HCT116 (cell line): Measurements from ENCODE around the gene TRPV2.

Experiments
- CEBPB ChIP-seq: IDR thresholded peaks from 2 replicates; pipeline ENCODE4 v1.6.1; 2012; ENCODE audit warnings: low read depth
- CTCF ChIP-seq, 3 experiments: fragments of 200-600 bp in 1 of 3; sonication (generic) in 1 of 3; IDR thresholded peaks in 2 of 3; conservative IDR thresholded peaks in 1 of 3; 2 replicates each; pipeline ENCODE4 v1.5.1; 2012 to 2017; ENCODE audit warnings: low read depth in 2 of 3, low read length in 2 of 3, antibody characterized with exemption in 1 of 3, borderline replicate concordance in 1 of 3, control low read depth in 1 of 3, mild to moderate bottlenecking in 1 of 3, mixed read lengths in 1 of 3, mixed run types in 1 of 3, moderate library complexity in 1 of 3; ENCODE audit not compliant: insufficient read depth in 1 of 3
- EZH2 ChIP-seq: fragments of 200-600 bp; sonication (generic); IDR thresholded peaks from 2 replicates; pipeline ENCODE4 v1.6.1; 2017; ENCODE audit warnings: antibody characterized with exemption, mixed run types
- FOSL1 ChIP-seq: IDR thresholded peaks from 2 replicates; pipeline ENCODE4 v1.6.1; 2012; ENCODE audit warnings: low read depth
- JUND ChIP-seq: IDR thresholded peaks from 2 replicates; pipeline ENCODE4 v1.6.1; 2012
- MAX ChIP-seq: IDR thresholded peaks from 2 replicates; pipeline ENCODE4 v1.6.1; 2012
- POLR2A ChIP-seq: IDR thresholded peaks from 2 replicates; pipeline ENCODE4 v1.7.0; 2011; ENCODE audit warnings: borderline replicate concordance; ENCODE audit not compliant: insufficient read depth, insufficient read length; ENCODE audit errors: extremely low read depth
- POLR2AphosphoS5 ChIP-seq: IDR thresholded peaks from 2 replicates; pipeline ENCODE4 v1.6.1; 2011; ENCODE audit warnings: mild to moderate bottlenecking, low read depth, low read length, moderate library complexity
- RAD21 ChIP-seq: IDR thresholded peaks from 2 replicates; pipeline ENCODE4 v1.6.1; 2012; ENCODE audit warnings: low read depth, mild to moderate bottlenecking
- SP1 ChIP-seq: IDR thresholded peaks from 2 replicates; pipeline ENCODE4 v1.6.1; 2012; ENCODE audit warnings: low read depth
- TCF7L2 ChIP-seq: IDR thresholded peaks from 2 replicates; pipeline ENCODE4 v1.7.0; 2011; ENCODE audit warnings: borderline replicate concordance, inconsistent platforms; ENCODE audit not compliant: insufficient read depth, insufficient read length; ENCODE audit errors: extremely low read depth
- YY1 ChIP-seq: IDR thresholded peaks from 2 replicates; pipeline ENCODE4 v1.6.1; 2011; ENCODE audit warnings: low read length, low read depth, moderate library complexity, mild to moderate bottlenecking; ENCODE audit not compliant: insufficient replicate concordance; ENCODE audit errors: extremely low read depth
- ZFX ChIP-seq: fragments of 450-650 bp; IDR thresholded peaks from 2 replicates; pipeline ENCODE4 v1.6.1; 2017

- no peak for TF ChIP-seq CEBPB
- no peak for TF ChIP-seq JUND
- no peak for TF ChIP-seq CTCF (IDR thresholded peaks at IDR 0.05 in 2 of 3, conservative IDR thresholded peaks at IDR 0.05 in 1 of 3; ENCODE audit: borderline replicate concordance in 1 of 3, insufficient read depth in 1 of 3, low read depth in 2 of 3, low read length in 2 of 3)
- TF ChIP-seq POLR2AphosphoS5 = no peak; the same call in 1 of the 2 replicates
- no peak for TF ChIP-seq POLR2A
- no peak for TF ChIP-seq RAD21
- no peak for TF ChIP-seq ZFX
- TF ChIP-seq SP1 = no peak
- no peak for TF ChIP-seq EZH2
- TF ChIP-seq FOSL1 = no peak
- no peak for TF ChIP-seq MAX
- no peak for TF ChIP-seq YY1
- TF ChIP-seq TCF7L2 = no peak
These were observed 38.1 kb downstream of the TRPV2 start for GRCh38 chr17:16453493-16453851.
